ENCODE data around the gene SMO.
"Not testable (repeated sequence)": the region's sequence is repeated elsewhere in the genome, so short reads cannot be mapped to it uniquely, and the experiment has no call there.

Gene SMO

DNA sequence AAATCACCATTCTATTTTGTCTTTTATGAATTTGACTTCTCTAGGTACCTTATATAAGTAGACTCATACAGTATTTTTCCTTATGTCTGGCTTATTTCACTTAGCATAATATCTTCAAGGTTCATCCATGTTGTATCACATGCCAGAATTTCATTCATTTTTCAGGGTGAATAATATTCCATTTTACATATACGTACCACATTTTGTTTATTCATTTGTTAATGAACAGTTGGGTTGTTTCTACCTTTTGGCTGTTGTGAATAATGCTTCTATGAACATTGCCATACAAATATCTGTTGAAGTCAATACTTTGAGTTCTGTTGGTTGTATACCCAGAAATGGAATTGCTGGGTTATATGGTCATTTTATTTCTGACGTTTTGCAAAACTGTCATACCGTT is 57.1 kb downstream of the SMO start:
- DNase-seq, result no peak

DNA sequence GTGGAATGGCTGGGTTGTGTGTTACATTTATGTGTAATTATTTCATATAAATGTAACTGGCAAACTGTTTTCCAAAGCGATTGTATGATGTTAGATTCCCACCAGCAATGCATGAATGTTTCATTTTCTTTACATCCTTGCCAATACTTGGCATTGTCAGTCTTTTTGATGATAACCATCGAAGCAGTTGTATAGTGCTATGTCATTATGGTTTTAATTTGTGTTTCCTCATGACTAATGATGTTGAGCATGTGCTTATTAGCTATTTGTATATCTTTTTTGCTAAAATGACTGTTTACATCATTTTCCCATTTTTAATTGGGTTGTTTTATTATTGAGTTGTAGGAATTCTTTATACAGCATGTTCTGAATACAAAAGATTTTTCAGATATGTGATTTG is 58.7 kb downstream of the SMO start:
- DNase-seq, result no peak

- no peak for DNase-seq
Measured at GRCh38 chr7:129252128-129252527, 63.7 kb downstream of the SMO start.

DNA sequence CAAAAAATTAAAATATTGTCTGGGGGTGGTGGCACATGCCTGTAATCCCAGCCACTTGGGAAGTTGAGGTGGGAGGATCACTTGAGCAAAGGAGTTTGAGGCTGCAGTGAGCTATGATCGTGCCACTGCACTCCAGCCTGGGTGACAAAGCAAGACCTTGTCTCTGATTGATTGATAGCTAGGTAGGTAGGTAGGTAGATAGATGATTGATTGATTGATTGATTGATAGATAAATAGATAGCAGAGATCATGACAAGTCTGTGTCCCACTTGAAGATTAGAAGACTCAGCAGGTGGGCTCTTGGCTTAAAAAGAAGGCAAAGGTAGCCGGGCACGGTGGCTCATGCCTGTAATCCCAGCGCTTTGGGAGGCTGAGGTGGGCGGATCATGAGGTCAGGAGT is 64.2 kb downstream of the SMO start:
- not testable (repeated sequence) for DNase-seq

- no peak for DNase-seq
Measured at GRCh38 chr7:129255800-129256199, 67.4 kb downstream of the SMO start.

DNA sequence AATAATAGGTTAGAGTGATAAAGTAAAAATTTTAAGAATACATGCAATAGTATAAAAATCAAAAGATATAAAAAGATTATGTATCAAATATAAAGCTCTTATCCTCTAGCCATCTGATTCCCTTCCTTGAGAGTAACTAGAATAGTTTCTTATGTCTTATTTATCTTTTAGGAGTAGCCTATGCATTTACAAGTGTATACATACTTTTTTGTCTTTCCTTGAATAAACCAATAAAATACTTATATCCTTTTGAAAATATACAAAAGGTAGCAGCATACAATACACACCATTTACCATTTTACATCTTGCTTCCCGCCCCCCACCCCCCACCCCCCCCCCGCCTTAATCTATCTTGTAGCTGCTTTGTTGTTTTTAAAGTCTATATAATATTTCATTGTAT is 67.8 kb downstream of the SMO start:
- DNase-seq, result no peak

- DNase-seq, result no peak
Measured at GRCh38 chr7:129257168-129257567, 68.7 kb downstream of the SMO start.

GRCh38 chr7:129258649-129259389 is 70.4 kb downstream of the SMO start:
- DNase-seq, result no peak

DNA sequence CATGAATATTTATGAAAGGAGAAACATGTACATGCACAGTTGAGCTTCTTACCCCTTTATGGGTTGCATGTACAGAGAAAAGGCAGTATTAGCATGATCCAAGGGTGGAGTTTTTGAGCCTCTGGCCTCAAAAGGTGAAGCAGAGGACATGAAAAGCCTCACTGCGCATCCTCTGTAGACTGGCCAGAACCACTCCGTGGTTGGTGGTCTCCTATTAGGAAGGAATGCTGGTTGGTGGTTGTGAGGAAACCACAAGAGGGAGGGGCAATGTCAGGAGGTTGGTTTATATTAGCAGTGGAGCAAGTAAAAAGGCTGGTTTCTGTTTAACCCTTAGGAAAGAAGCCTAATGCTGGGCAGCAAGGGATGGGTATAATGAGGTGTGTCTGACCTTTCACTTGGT is 73.9 kb downstream of the SMO start:
- DNase-seq, result no peak

All from KG1 (cell line).